ENCODE measurements around the gene KCNA3. TPM values are rescaled to one million over a fixed set of nuclear protein-coding genes. Genes with fewer than 3 reads are reported as not detected.

The KCNA3 gene
- polyA plus RNA-seq, 1 of the 3 experiments (the other 2 are of a cell fraction): not detected

- TF ChIP-seq NRF1 (IDR thresholded peaks at IDR 0.05; ENCODE audit: low read depth, low read length) (no peak), TCF12 (IDR thresholded peaks at IDR 0.05) (no peak), NFIC (IDR thresholded peaks at IDR 0.05; ENCODE audit: borderline replicate concordance) (no peak), RCOR1 (IDR thresholded peaks at IDR 0.05; ENCODE audit: low read length) (no peak), YY1 (IDR thresholded peaks at IDR 0.05; ENCODE audit: low read depth) (no peak)
- TF ChIP-seq, protein P1, sequence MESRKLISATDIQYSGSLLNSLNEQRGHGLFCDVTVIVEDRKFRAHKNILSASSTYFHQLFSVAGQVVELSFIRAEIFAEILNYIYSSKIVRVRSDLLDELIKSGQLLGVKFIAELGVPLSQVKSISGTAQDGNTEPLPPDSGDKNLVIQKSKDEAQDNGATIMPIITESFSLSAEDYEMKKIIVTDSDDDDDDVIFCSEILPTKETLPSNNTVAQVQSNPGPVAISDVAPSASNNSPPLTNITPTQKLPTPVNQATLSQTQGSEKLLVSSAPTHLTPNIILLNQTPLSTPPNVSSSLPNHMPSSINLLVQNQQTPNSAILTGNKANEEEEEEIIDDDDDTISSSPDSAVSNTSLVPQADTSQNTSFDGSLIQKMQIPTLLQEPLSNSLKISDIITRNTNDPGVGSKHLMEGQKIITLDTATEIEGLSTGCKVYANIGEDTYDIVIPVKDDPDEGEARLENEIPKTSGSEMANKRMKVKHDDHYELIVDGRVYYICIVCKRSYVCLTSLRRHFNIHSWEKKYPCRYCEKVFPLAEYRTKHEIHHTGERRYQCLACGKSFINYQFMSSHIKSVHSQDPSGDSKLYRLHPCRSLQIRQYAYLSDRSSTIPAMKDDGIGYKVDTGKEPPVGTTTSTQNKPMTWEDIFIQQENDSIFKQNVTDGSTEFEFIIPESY (IDR thresholded peaks at IDR 0.05; ENCODE audit: borderline replicate concordance, low read depth): no peak
Observed at GRCh38 chr1:110636149-110636935, 38.4 kb downstream of the KCNA3 start (continued).

- no peak overlapping the region for H2AFZ ChIP-seq (ENCODE audit: low read depth)
- no peaks in the 10 kb centered on the region for H4K20me1 ChIP-seq (ENCODE audit: insufficient read depth)
- no peaks in the 10 kb centered on the region for H3K36me3 ChIP-seq (replicated peaks in 1 of 2; ENCODE audit: control insufficient read depth in 1 of 2, insufficient read depth in 2 of 2, low read length in 1 of 2)
- H3K27ac ChIP-seq (ENCODE audit: low read depth in 2 of 2, low read length in 1 of 2): no peak overlapping the region
- ChIA-PET CTCF (interaction anchor here (2.3 to 22.5 kb wide), 4 partner anchors 10 to 147 kb away, joined by 8 to 204 read pairs (median 103); no protein-coding TSS in a partner anchor), POLR2A (no interaction called here)
- no peaks in the 10 kb centered on the region; a peak in 1 of 4 replicates for H3K4me1 ChIP-seq (ENCODE audit: control insufficient read depth in 1 of 2, insufficient read depth in 2 of 2, low read depth in 1 of 2, low read length in 1 of 2)
- no peaks in the 10 kb centered on the region for H3F3A ChIP-seq (replicated peaks; ENCODE audit: insufficient read depth)
- peaks cover 12% of the 10 kb centered on the region; the same call in 1 of the 2 replicates for H3K27me3 ChIP-seq (ENCODE audit: insufficient read depth)
- no peaks in the 10 kb centered on the region for H3K9me3 ChIP-seq
- 48% methylated on average over 2 of the region's 2 CpGs for WGBS (ENCODE audit: low lambda C conversion rate)
- H3K79me2 ChIP-seq (ENCODE audit: insufficient read depth): no peaks in the 10 kb centered on the region
- H3K4me2 ChIP-seq: no peak overlapping the region
- no peak for TF ChIP-seq RCOR1 (IDR thresholded peaks at IDR 0.05; ENCODE audit: low read length)
- TF ChIP-seq NRF1 (IDR thresholded peaks at IDR 0.05; ENCODE audit: low read depth, low read length): no peak
- DNase-seq: no peak
- no peak overlapping the region for H3K9ac ChIP-seq
- no peak overlapping the region for H3K4me3 ChIP-seq (ENCODE audit: low read depth in 2 of 2, low read length in 1 of 2)
- no peaks in the 10 kb centered on the region for H3K9me2 ChIP-seq
Observed at GRCh38 chr1:110635434-110635833, 39.3 kb downstream of the KCNA3 start.

DNA sequence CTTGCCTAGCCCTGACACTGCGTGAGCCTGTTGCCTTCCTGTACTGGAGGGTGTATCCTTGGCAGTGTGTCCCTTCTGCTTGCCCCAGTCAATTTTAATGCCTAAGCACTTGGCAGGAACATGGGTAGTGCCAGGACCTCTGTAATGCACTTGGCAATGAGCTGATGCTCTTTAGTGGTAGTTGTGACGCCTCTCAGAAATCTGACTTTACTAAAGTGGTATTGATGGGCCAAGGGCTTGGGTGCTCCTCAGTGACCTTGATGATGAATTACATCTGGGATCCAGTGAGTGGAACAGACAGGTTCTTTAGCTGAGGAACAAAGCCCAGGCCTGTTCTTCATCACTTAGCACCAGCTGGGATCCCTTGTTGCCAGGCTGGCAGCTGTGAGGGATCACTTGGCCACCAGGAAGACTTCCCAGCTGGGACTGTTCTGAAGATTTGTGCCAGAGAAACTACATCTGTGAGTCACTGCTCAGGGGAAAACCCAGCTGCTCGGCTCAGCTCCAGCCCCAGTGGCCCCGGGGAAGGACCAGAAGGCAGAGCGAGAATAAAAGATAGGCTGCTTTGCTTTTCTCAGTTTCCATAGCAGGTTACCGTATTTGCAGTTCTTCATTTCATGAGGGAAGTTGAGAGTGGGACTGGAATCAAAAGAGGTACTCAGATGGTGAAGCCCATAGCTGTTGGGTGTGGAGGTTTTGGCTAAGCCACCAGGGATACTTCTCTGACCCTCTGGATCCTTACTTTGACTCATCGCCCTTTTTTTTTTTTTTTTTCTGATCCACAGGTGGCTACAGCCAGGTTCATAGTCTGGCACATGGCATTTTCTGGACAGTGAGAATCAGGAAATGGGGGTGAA lies 40.1 kb downstream of the KCNA3 start:
- Histone ChIP-seq H3K9me3 (no peaks in the 10 kb centered on the region), H3K9me2 (no peaks in the 10 kb centered on the region), H3K9ac (no peak overlapping the region), H3K79me2 (ENCODE audit: insufficient read depth) (no peaks in the 10 kb centered on the region), H2AFZ (ENCODE audit: low read depth) (no peak overlapping the region), H3K4me2 (no peak overlapping the region), H3F3A (replicated peaks; ENCODE audit: insufficient read depth) (no peaks in the 10 kb centered on the region), H4K20me1 (ENCODE audit: insufficient read depth) (no peaks in the 10 kb centered on the region), H3K4me1 (ENCODE audit: control insufficient read depth in 1 of 2, insufficient read depth in 2 of 2, low read depth in 1 of 2, low read length in 1 of 2) (no peaks in the 10 kb centered on the region; a peak in 1 of 4 replicates), H3K27me3 (ENCODE audit: insufficient read depth) (peaks cover 12% of the 10 kb centered on the region; the same call in 1 of the 2 replicates), H3K27ac (ENCODE audit: low read depth in 2 of 2, low read length in 1 of 2) (no peak overlapping the region), H3K4me3 (ENCODE audit: low read depth in 2 of 2, low read length in 1 of 2) (no peak overlapping the region), H3K36me3 (replicated peaks in 1 of 2; ENCODE audit: control insufficient read depth in 1 of 2, insufficient read depth in 2 of 2, low read length in 1 of 2) (no peaks in the 10 kb centered on the region)
- DNase-seq: no peak
- WGBS (ENCODE audit: low lambda C conversion rate): 36% methylated on average over 6 of the region's 7 CpGs
- POLR2A ChIA-PET: no interaction called here
- CTCF ChIA-PET: interaction anchor here (0.8 to 22.5 kb wide), 8 partner anchors 8 to 148 kb away, joined by 3 to 204 read pairs (median 6); no protein-coding TSS in a partner anchor
- TF ChIP-seq EZH2phosphoT487 (IDR thresholded peaks at IDR 0.05; ENCODE audit: borderline replicate concordance, low read depth) (no peak), TEAD4 (IDR thresholded peaks at IDR 0.05; ENCODE audit: borderline replicate concordance, insufficient read depth) (no peak), ELF1 (IDR thresholded peaks at IDR 0.05) (no peak), MEF2A (IDR thresholded peaks at IDR 0.05; ENCODE audit: borderline replicate concordance, low read depth) (no peak), GABPA (IDR thresholded peaks at IDR 0.05; ENCODE audit: low read depth) (no peak), TCF12 (IDR thresholded peaks at IDR 0.05) (peak; percentile 81), RXRA (IDR thresholded peaks at IDR 0.05; ENCODE audit: borderline replicate concordance, low read depth) (no peak), FOXM1 (IDR thresholded peaks at IDR 0.05; ENCODE audit: low read depth) (no peak), SMC3 (IDR thresholded peaks at IDR 0.05; ENCODE audit: low read depth, low read length) (no peak)
- TF ChIP-seq, protein P1 (IDR thresholded peaks at IDR 0.05; ENCODE audit: borderline replicate concordance, low read depth): no peak
- TF ChIP-seq, protein P2, sequence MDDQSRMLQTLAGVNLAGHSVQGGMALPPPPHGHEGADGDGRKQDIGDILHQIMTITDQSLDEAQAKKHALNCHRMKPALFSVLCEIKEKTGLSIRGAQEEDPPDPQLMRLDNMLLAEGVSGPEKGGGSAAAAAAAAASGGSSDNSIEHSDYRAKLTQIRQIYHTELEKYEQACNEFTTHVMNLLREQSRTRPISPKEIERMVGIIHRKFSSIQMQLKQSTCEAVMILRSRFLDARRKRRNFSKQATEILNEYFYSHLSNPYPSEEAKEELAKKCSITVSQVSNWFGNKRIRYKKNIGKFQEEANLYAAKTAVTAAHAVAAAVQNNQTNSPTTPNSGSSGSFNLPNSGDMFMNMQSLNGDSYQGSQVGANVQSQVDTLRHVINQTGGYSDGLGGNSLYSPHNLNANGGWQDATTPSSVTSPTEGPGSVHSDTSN (IDR thresholded peaks at IDR 0.05): peak; percentile 17; the same call in 1 of the 2 replicates
- TF ChIP-seq, protein P3, sequence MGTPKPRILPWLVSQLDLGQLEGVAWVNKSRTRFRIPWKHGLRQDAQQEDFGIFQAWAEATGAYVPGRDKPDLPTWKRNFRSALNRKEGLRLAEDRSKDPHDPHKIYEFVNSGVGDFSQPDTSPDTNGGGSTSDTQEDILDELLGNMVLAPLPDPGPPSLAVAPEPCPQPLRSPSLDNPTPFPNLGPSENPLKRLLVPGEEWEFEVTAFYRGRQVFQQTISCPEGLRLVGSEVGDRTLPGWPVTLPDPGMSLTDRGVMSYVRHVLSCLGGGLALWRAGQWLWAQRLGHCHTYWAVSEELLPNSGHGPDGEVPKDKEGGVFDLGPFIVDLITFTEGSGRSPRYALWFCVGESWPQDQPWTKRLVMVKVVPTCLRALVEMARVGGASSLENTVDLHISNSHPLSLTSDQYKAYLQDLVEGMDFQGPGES (IDR thresholded peaks at IDR 0.05; ENCODE audit: low read depth, low read length): no peak

All from SK-N-SH (cell line).